Hematopoietic multipotent progenitor cell treated with erythropoietin and hydrocortisone succinate and interleukin-3 and kit ligand, for 15 days (in vitro differentiated cells): ENCODE results near the gene PDIA5.

Experiments
- DNase-seq: peaks from one replicate; pipeline ENCODE4 v3.0.0-alpha.2; 2015; ENCODE audit warnings: low spot score

Gene PDIA5

GRCh38 chr3:123119802-123120201 is 53.0 kb downstream of the PDIA5 start:
- no peak for DNase-seq

- DNase-seq: no peak
Observed at GRCh38 chr3:123120573-123120972, 53.7 kb downstream of the PDIA5 start.

- no peak for DNase-seq
Observed at GRCh38 chr3:123122057-123122456, 55.2 kb downstream of the PDIA5 start.

GRCh38 chr3:123122525-123123315 is 55.9 kb downstream of the PDIA5 start:
- DNase-seq: no peak

GRCh38 chr3:123123716-123124616 is 57.1 kb downstream of the PDIA5 start:
- no peak for DNase-seq

GRCh38 chr3:123124971-123125370 is 58.1 kb downstream of the PDIA5 start:
- no peak for DNase-seq

- no peak for DNase-seq
Observed at GRCh38 chr3:123126031-123126430, 59.2 kb downstream of the PDIA5 start.

GRCh38 chr3:123126653-123127052 is 59.8 kb downstream of the PDIA5 start:
- no peak for DNase-seq

- DNase-seq: no peak
Observed at GRCh38 chr3:123129092-123129491, 62.3 kb downstream of the PDIA5 start.

GRCh38 chr3:123129532-123129931 is 62.7 kb downstream of the PDIA5 start:
- DNase-seq: no peak

GRCh38 chr3:123130079-123130750 is 63.4 kb downstream of the PDIA5 start:
- DNase-seq: no peak

- DNase-seq: no peak
Observed at GRCh38 chr3:123134671-123135070, 67.8 kb downstream of the PDIA5 start.

- no peak for DNase-seq
Observed at GRCh38 chr3:123137001-123137400, 70.2 kb downstream of the PDIA5 start.

- DNase-seq: no peak
Observed at GRCh38 chr3:123138839-123139444, 72.1 kb downstream of the PDIA5 start.

GRCh38 chr3:123139522-123139921 is 72.7 kb downstream of the PDIA5 start:
- DNase-seq: no peak

GRCh38 chr3:123140550-123140949 is 73.7 kb downstream of the PDIA5 start:
- DNase-seq: no peak

- DNase-seq: no peak
Observed at GRCh38 chr3:123141276-123141675, 74.5 kb downstream of the PDIA5 start.

GRCh38 chr3:123143669-123144411 is 77.0 kb downstream of the PDIA5 start:
- DNase-seq: no peak

- DNase-seq: no peak
Observed at GRCh38 chr3:123147754-123148535, 81.1 kb downstream of the PDIA5 start.

- DNase-seq: no peak
Observed at GRCh38 chr3:123148772-123149171, 81.9 kb downstream of the PDIA5 start.

GRCh38 chr3:123149525-123149924 is 82.7 kb downstream of the PDIA5 start:
- no peak for DNase-seq
